Activated naive CD4-positive, alpha-beta T cell treated with anti-CD3 and anti-CD28 coated beads, Interleukin-2, amount 50 U/mL, for 16 hours (primary cell): ENCODE measurements around the gene FOXN3.

Experiments
- DNase-seq: peaks from one replicate; pipeline ENCODE4 v3.0.0-alpha.2; 2020

FOXN3 gene

GRCh38 chr14:89430391-89431236, 13.6 kb upstream of the FOXN3 start:
- peak; percentile 46 for DNase-seq

DNA sequence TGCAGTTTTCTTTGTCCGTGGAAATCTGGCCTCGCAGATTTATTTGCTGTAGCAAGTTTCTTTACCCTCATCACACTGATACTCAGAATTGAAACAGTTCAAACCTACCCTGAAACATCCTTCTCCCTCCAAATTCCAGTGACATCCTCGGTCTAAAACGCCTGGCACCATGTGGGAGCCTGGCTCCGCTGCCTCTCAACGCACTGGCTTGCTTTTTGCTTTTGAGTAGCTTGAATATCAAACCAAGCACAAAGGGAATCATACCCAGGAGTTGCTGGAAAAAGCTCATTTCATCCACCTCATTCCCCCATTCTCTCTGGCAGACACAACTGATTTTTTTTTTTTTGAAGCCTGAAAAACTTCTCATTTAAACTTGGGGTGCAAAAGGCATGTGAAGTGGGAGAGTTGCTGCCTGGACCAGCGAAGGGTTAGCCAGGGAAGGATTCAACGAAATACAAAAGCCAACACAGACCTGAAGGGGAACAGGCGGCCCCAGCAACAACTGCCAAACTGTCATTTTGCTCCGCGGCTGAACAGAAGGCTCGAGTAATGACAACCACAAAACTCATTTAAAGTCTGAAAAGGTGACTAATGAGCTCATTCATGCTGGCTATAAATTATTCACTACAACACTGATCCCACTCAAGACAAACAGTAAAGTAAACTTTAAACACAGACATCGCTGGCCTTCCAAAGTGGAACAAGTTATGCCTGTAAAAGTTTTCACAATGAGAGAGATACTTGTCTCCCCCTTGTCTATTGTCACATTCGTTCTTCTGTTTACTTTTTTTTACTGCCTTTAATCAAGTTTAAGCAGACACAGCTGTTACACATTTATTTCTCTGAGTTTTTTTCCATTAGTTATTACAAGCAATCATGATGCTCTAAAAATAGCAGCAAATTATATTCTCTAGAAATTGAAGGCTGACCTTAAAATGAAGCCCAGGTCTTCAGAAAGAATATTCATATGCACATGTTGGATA, 12.5 kb upstream of the FOXN3 start:
- DNase-seq = peak; percentile 70

- DNase-seq = no peak
Measured at GRCh38 chr14:89428546-89429198, 11.6 kb upstream of the FOXN3 start.

DNA sequence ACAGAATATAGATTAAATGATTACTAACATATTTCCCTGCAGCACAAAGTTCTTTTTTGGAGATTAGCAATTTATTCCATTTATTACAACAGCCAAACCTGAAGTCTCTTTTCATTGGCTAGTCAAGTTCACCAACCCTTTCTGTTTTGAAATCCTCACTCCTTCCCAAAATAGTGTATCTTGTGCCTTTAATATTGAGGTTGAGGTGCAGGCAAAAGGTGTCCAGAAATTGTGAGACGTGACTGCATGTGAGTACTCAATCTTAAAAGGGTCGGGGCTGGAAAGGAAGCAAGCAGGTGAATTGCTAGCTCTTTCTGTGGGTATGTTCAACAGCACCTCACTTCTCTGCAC, 11.1 kb upstream of the FOXN3 start:
- DNase-seq = no peak

DNA sequence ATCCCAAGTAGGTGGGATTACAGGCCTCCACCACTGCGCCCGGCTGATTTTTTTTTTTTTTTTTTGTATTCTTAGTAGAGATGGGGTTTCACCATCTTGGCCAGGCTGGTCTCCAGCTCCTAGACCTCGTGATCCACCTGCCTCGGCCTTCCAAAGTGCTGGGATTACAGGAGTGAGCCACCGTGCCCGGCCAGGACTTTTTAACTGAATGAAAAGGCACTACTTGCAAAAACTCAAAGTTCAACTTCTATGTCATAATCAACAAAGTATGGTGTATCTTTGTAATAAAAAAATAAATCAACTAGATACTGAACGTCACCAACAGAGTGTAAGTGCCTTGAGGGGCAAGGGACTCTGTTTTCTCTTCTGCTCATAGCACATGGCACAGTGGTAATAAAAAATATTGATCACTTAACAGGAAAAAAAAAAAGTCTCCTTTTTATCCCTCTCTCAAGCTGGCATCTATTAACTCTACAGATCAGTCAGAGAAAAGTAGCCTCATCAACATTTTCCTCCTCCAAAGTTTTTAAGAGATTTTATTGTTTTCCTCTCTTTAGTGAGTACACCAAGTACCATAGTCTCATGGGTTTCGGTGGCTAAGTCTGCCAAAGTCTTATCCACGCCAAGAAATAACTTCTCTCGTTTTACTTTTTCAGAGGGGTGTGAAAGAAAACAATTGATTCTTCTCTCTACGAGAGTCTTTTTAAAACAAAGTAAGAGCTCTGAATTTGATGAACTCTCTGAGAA, 10.6 kb upstream of the FOXN3 start:
- no peak for DNase-seq

DNA sequence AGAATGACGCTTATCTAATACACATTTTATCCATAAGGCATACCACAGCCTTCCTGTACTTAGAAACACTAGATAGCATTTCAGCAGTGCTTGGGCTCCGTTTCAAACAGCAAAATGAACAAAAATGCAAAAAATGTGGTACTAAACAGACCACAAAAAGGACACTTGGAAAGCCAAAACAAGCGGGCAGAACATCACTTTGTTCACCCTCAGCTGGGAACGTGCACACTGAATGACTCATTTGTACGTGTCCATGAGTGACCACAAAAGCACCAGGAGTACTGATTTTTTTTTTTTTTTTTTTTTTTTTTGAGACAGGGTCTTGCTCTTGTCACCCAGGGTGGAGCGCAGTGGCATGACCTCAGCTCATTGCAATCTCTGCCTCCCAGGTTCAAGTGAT, 8.9 kb upstream of the FOXN3 start:
- no peak for DNase-seq

DNA sequence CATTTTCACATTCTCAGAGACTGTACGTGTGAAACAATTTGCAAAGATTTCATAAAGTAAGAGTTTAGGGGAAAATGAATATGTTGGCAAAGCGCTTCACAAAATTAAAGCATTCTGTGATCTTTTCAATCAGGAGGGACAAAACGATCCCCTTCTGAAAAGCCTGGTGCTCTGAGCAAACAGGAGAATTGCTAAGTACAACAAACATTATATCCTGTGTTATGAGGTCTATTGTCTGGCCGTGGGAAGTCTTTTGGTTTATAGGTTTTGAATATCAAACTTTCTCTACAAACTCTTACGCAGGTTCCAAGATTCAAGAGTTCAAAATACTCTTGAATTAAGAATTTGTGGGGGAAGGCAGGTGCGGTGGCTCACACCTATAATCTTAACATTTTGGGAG, 7.2 kb upstream of the FOXN3 start:
- DNase-seq = no peak

GRCh38 chr14:89422952-89423345, 5.9 kb upstream of the FOXN3 start:
- no peak for DNase-seq

GRCh38 chr14:89422181-89422951, 5.3 kb upstream of the FOXN3 start:
- DNase-seq = peak; percentile 79

DNA sequence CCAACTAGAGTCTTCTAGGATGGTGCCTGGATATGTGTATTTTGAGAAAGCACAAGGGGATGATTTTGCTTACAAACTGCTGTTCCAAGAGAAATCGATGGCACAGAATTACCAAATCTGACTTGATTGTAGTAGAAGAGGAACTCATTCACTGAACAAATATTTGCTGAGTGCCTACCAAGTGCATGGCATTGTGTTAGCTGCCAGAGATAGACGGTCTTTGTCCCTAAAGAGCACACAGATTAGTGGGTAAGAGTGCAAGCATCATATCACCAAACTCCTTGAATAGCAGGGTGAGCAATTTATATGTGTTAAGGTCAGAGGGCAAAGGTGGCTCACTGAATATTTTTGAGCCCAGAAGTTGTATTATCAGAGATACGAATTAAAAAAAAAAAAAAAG, 3.5 kb upstream of the FOXN3 start:
- no peak for DNase-seq

- DNase-seq = no peak
Measured at GRCh38 chr14:89419973-89420482, 3.0 kb upstream of the FOXN3 start.

DNA sequence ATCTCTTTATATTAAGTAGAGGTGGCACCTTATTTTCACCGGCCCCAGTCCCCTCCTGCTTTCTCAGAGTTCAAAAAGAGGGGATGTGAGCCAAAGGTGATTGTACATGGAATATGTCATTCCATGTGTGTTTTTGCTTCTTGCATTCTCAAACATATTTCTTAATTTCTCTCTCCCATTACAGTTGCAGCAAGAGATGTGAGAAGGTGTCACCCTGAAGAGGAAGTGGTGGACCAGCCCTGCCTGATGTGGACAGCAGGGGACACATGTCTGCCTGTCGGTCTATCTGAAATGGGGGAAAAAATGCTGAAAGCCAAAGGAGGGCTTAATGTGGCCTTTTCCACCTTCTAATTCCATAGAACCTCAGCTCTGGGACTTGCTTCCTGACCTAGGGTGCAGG, 1.9 kb upstream of the FOXN3 start:
- no peak for DNase-seq

DNA sequence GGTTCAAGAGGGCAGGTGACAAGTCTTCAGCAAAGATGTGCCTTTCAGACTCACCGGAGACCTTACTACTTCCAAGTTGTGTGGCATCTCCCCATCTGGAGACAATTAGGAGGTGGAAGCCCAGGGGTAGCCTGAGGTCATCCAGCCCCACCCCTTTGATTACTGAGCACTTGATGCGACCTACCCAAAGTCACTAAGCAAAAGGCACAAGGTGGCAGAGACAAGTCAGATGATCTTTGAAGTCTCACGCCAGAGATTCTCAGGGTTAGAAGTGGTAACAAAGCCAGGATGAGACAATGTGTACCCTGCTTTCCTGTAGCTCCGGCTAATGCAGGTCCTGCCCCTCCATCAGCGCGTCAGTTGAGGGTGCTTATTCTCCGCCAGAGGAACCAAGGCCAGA, 1.4 kb upstream of the FOXN3 start:
- DNase-seq = no peak

DNA sequence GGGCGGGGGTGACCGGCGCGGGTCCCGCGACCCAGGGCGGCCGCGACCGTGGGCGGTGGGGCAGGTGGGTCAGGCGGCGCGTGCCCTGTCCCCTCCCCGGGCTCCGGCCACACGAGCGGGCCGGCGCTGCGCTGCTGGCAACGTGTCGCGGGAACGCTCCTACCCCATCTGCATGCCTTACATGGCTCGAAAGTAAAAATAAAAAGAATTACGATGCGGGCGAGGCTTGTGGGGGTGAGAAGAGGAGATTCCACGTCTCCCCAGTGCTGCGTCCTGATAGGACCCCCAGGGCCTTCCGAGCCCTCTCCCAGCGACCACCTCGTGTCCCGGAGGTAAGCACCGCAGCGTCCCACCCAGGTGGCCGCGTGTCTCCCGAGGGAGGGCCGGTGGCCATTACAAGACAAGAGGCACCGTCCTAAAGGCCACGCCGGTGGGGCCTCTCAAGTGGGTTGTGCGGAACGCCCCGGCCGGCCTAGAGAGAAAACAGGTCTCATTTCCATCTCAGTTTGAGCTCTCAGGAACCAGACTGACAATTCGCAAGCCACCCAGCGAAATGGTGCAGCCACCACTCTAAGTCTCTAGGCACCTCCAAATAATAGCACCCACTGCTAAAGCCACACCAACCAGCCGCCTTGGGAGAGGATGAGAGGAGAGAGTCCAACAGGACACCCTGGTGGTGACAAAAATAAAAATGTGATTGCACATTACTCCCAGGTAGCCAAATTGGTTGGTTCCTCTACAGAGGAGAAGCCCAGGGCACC, 612 bp upstream of the FOXN3 start:
- DNase-seq = peak; percentile 61

DNA sequence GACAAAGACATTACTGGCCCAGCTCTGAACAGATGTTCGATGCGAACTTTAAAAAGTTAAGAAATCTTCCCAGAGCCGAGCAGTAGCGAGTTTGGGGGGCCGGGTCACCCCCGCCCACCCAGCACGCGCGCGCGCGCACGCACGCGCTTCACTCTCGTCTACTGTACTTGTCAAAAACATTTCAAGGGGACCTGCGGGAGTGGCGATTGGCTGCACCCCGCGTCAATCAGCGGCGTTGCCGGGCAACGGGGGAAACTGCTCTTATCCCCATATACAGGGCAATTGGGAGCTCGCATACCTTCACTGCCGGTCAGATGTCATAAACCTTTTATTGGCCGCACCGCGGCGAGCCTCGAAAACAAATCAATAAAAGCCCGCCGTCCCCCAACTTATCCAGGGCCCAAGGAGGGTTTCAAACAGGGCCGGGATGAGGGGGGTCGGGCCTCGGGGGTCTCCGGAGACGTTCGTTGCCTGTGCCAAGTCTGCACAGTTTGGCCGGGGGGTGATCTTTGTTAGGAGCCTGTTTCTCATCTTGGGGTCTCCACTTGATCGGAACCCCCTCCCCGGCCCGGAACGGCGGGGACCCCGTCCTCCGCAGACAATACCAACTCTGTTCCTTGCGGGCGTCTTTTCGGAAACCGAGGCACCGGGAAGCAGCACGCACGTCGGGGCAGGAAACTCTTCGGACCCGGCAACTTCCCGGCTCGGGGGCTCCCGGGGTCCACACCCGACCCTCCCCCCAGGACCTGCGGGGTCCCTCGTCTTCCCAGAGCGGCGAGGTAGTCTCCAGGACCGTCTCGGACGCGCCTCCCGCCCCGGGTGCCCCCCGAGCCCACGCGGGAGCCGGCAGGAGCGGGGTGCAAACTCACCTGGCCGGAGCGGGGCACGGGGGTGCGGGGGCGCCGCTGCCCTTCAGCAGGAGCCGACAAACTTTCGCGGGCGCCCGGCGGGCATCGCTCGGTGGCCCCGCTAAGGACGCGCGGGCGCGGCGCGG, 734 bp downstream of the FOXN3 start:
- peak; percentile 99 for DNase-seq

- DNase-seq = no peak
Measured at GRCh38 chr14:89415159-89415558, 1.9 kb downstream of the FOXN3 start.

DNA sequence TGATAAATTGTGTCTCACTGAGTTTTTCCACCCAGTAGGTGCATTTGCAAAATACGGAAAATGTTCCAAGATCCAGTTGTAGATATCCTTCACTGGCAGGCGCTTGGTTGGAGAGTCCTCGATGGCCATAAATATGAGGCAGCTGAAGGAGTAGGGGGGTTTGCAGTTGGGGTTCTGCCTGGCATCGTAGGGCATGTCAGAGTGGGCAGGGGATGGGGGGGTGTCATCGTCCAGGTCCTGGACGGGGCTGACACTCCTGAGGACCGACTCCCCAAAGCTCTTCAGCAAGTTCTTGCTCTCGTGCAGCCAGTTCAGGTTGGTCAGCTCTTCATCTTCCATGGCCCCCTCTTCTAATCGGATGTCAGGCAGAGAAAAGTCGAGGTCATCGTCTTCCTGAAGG, 5.1 kb downstream of the FOXN3 start:
- DNase-seq = no peak

DNA sequence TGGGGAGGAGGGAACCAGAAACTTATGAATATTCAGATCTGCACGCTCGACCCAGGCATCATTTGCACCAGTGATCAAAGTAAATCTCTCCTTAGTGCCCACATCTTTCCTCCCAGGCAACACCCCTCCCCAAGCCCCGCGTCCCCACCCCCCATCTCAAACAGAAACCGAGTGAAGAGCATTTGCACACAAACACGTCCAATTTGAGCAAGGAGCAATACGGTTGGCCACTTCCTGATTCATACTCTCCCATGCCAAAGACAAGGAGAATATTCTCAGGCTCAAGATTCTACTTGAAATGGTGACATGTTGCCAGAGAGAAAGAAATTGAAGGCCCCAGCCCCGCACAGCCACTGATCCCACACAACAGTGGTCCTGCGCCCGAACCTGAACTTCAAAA, 7.1 kb downstream of the FOXN3 start:
- DNase-seq = no peak

DNA sequence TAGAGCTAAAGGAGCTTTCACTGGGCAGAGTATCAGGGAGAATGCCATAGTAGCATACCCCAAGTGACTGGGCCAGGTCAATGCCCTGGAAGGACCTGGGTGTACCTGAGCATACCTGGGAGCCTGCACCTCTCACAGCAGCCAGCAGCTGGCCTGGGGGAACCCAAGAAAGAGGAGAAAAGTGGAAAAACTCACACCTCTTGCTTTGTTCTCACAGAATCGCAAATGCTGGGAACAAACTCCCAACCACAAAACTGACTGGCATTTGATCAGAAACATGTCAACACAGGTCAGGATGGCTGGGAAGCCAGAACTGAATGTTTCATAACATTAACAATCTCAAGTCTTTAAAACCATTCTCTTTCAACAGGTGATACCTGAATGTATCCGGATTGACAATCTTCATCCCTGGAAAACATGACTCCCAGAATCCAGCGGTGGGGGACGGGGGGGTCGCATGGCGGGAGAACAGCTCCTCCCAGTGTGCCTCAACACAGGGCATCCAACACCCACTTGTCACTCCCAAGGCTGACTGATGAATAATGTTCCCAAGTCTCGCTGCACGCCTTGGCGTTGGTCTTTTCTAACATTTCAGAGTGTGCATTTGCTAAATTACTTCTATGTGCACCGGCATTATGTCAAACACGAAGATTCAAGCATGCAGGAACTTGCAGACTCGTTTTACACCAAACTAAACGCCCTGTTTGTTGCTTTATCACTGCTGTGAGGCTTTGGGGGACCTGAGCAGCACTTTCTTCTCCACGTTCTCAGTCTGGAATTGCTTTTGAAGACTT, 7.9 kb downstream of the FOXN3 start:
- DNase-seq = no peak
